ENCODE data around the gene MTURN. TPM values are rescaled to one million over a fixed set of nuclear protein-coding genes. Genes with fewer than 3 reads are reported as not detected.

Gene MTURN
- total and polyA plus RNA-seq, 7 experiments from 2014 or later = 2.7 to 38.7 (median 18.9) TPM

DNA sequence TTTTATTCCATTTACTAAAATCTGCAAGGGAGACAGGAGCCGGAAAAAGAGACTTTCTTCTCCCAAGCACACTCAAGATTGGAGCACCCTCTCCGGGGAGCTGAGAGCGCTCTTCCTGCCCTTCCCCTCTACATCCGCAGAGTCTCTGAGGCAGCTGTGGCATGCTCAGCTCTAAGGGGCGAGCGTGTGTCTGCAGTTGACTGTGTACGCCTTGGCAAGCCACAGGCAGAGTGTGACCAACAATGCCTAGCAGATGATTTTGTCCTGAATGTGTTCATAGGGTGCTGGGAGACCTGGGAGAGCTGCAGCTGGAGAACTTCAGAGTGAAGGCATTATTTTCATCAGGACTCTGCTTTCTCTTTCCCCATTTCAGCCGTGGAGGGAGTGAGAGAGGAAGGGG lies 20.7 kb downstream of the MTURN start:
- H3K36me3 Mint-ChIP-seq = peaks cover 0 to 4% (median 0%) of the 10 kb centered on the region in 5 donors
- H3K27me3 Mint-ChIP-seq = no peaks in the 10 kb centered on the region
- no peaks in the 10 kb centered on the region for H3K9me3 ChIP-seq (ENCODE audit: control insufficient read depth in 2 of 3, low read length in 3 of 3)
- no peaks in the 10 kb centered on the region for H3K27me3 ChIP-seq (ENCODE audit: control insufficient read depth in 2 of 2, insufficient read depth in 2 of 2, low read length in 2 of 2)
- peak overlapping the region in 1 of 9 donors; percentile 90 for H3K27ac Mint-ChIP-seq
- no peak overlapping the region for H3K27ac ChIP-seq (ENCODE audit: low read depth, low read length)
- no peaks in the 10 kb centered on the region for H3K9me3 Mint-ChIP-seq
- ChIA-PET CTCF (no interaction called here), POLR2A (interaction anchor here (1.5 kb wide), 1 partner anchor 20 kb away, joined by 4 read pairs; the partner anchor contains the start of gene MTURN)
- intact Hi-C loops (cut with micrococcal nuclease) = loop anchor here in 1 of 2 donors (5.0 kb wide), 1 partner anchor 582 kb away; no protein-coding TSS in a partner anchor
- no peaks in the 10 kb centered on the region for H3K36me3 ChIP-seq (ENCODE audit: control insufficient read depth in 2 of 3, insufficient read depth in 3 of 3, low read length in 3 of 3)
- ATAC-seq (no peak), DNase-seq (no peak)
- peak overlapping the region in 4 of 10 donors; percentile 25 to 61 (median 38) for H3K4me3 Mint-ChIP-seq
- no peak overlapping the region for H3K4me3 ChIP-seq (ENCODE audit: low read length)
- H3K4me1 Mint-ChIP-seq = peaks cover 18 to 44% (median 39%) of the 10 kb centered on the region in 7 donors
- H3K4me1 ChIP-seq (ENCODE audit: control insufficient read depth in 2 of 2, insufficient read depth in 2 of 2, low read length in 2 of 2) = peaks cover 0 to 25% of the 10 kb centered on the region in 2 donors

DNA sequence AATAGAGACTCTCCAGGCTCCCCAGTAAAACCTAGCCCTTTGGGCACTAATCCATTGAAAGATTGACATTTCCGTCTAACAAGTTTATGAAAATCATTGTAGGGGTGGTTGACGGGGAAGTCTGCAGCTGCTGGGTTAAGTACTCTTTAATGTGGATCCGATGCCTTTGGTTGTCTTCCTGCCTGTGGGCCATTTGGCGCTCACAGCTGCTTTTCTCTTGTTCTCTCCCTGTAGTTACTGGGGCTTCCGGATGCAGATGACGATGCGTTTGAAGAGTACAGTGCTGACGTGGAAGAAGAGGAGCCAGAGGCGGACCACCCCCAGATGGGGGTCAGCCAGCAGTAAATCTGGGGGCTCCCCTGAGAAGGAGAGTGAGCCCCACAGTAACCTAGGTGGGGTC lies 22.4 kb downstream of the MTURN start:
- Histone ChIP-seq H3K36me3 (ENCODE audit: control insufficient read depth in 2 of 3, insufficient read depth in 3 of 3, low read length in 3 of 3) (no peaks in the 10 kb centered on the region), H3K27me3 (ENCODE audit: control insufficient read depth in 2 of 2, insufficient read depth in 2 of 2, low read length in 2 of 2) (no peaks in the 10 kb centered on the region), H3K27ac (ENCODE audit: low read depth, low read length) (no peak overlapping the region), H3K4me3 (ENCODE audit: low read length) (no peak overlapping the region), H3K4me1 (ENCODE audit: control insufficient read depth in 2 of 2, insufficient read depth in 2 of 2, low read length in 2 of 2) (peaks cover 0 to 26% of the 10 kb centered on the region in 2 donors), H3K9me3 (ENCODE audit: control insufficient read depth in 2 of 3, low read length in 3 of 3) (no peaks in the 10 kb centered on the region)
- DNase-seq (peak in 7 of 9 donors; percentile 52 to 76 (median 71)), ATAC-seq (peak; percentile 82)
- intact Hi-C loops (cut with micrococcal nuclease) = loop anchor here in 1 of 2 donors (2.0 to 5.0 kb wide), 2 partner anchors 22 to 580 kb away; partner anchors contain the start of gene MTURN
- H3K27ac Mint-ChIP-seq = peak overlapping the region; percentile 1 to 73 (median 41)
- ChIA-PET POLR2A (interaction anchor here (1.0 to 1.4 kb wide), 3 partner anchors 12 to 23 kb away, joined by 3 to 4 read pairs (median 3); partner anchors contain the start of gene MTURN), CTCF (interaction anchor here (0.6 to 0.9 kb wide), 2 partner anchors 255 to 570 kb away, joined by 3 read pairs; no protein-coding TSS in a partner anchor)
- no peaks in the 10 kb centered on the region for H3K9me3 Mint-ChIP-seq
- H3K4me1 Mint-ChIP-seq = peaks cover 23 to 56% (median 42%) of the 10 kb centered on the region in 7 donors
- peak overlapping the region; percentile 10 to 82 (median 58) for H3K4me3 Mint-ChIP-seq
- H3K36me3 Mint-ChIP-seq = peaks cover 0 to 3% (median 0%) of the 10 kb centered on the region in 5 donors
- no peaks in the 10 kb centered on the region for H3K27me3 Mint-ChIP-seq

DNA sequence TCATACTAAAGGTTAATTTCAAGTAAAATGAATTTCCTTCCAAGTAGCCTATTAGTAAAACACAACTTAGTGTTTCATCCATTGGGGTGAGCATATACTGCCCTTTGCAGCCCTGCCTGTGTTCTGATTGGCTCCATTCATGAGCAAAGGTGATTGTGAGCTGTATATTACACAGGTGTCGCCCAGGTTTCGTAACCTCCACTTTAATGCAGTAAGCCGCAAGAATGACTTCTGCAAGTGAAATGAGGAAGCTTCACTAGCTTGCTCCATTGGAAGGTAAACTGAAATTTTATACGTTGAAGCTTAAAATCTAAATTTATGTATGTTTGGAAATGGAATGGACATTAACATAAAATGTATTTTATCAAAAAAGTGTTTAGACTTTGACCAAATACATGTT lies 24.4 kb downstream of the MTURN start:
- no peak overlapping the region for H3K27ac ChIP-seq (ENCODE audit: low read depth, low read length)
- no peaks in the 10 kb centered on the region for H3K27me3 Mint-ChIP-seq
- no peaks in the 10 kb centered on the region for H3K9me3 Mint-ChIP-seq
- H3K9me3 ChIP-seq (ENCODE audit: control insufficient read depth in 2 of 3, low read length in 3 of 3) = no peaks in the 10 kb centered on the region
- peaks cover 38 to 74% (median 60%) of the 10 kb centered on the region in 7 donors for H3K4me1 Mint-ChIP-seq
- CTCF ChIA-PET = interaction anchor here (1.1 kb wide), 1 partner anchor 10 kb away, joined by 3 read pairs; no protein-coding TSS in a partner anchor
- H3K27me3 ChIP-seq (ENCODE audit: control insufficient read depth in 2 of 2, insufficient read depth in 2 of 2, low read length in 2 of 2) = no peaks in the 10 kb centered on the region
- H3K4me3 Mint-ChIP-seq = peak overlapping the region in 4 of 10 donors; percentile 16 to 56 (median 36)
- H3K4me1 ChIP-seq (ENCODE audit: control insufficient read depth in 2 of 2, insufficient read depth in 2 of 2, low read length in 2 of 2) = peaks cover 7 to 42% of the 10 kb centered on the region in 2 donors
- ATAC-seq (no peak), DNase-seq (no peak)
- intact Hi-C loops (cut with micrococcal nuclease) = loop anchor here (2.0 to 5.0 kb wide), 2 partner anchors 24 to 578 kb away; partner anchors contain the start of gene MTURN (in 1 of the 2)
- peak overlapping the region in 3 of 9 donors; percentile 18 to 71 (median 39) for H3K27ac Mint-ChIP-seq
- POLR2A ChIA-PET = interaction anchor here (1.2 kb wide), 1 partner anchor 10 kb away, joined by 4 read pairs; no protein-coding TSS in a partner anchor
- H3K36me3 Mint-ChIP-seq = no peaks in the 10 kb centered on the region
- no peak overlapping the region for H3K4me3 ChIP-seq (ENCODE audit: low read length)
- no peaks in the 10 kb centered on the region for H3K36me3 ChIP-seq (ENCODE audit: control insufficient read depth in 2 of 3, insufficient read depth in 3 of 3, low read length in 3 of 3)

DNA sequence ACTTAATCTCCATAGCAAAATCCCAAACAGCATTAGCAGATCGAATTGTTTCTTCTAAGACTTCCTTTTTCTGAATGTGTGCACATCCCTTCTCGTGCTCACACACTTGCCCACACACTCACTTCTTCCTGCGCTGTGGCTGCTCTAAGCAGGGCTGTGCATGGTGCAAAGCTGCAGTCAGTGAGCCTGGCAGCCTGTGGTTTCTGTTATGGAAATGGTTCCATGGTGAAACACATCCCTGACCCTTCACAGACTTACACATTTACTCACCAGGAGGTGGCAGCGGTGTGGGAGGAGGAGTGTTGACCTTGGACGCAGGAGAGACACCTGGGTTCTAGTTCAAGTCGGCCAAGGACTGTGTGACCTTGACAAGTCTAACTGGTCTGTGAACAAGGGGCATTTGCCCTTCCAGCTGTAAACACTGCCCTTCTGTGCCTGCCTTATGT lies 24.9 kb downstream of the MTURN start:
- no peaks in the 10 kb centered on the region for H3K36me3 Mint-ChIP-seq
- peak overlapping the region in 7 of 10 donors; percentile 12 to 56 (median 38) for H3K4me3 Mint-ChIP-seq
- H3K4me3 ChIP-seq (ENCODE audit: low read length) = no peak overlapping the region
- no peaks in the 10 kb centered on the region for H3K36me3 ChIP-seq (ENCODE audit: control insufficient read depth in 2 of 3, insufficient read depth in 3 of 3, low read length in 3 of 3)
- no peaks in the 10 kb centered on the region for H3K27me3 Mint-ChIP-seq
- H3K4me1 ChIP-seq (ENCODE audit: control insufficient read depth in 2 of 2, insufficient read depth in 2 of 2, low read length in 2 of 2) = peaks cover 10 to 42% of the 10 kb centered on the region in 2 donors
- CTCF ChIA-PET = interaction anchor here (1.1 kb wide), 1 partner anchor 11 kb away, joined by 3 read pairs; no protein-coding TSS in a partner anchor
- POLR2A ChIA-PET = interaction anchor here (1.2 kb wide), 1 partner anchor 10 kb away, joined by 4 read pairs; no protein-coding TSS in a partner anchor
- no peaks in the 10 kb centered on the region for H3K9me3 ChIP-seq (ENCODE audit: control insufficient read depth in 2 of 3, low read length in 3 of 3)
- H3K9me3 Mint-ChIP-seq = no peaks in the 10 kb centered on the region
- H3K27ac ChIP-seq (ENCODE audit: low read depth, low read length) = no peak overlapping the region
- peak overlapping the region in 4 of 9 donors; percentile 3 to 84 (median 44) for H3K27ac Mint-ChIP-seq
- peaks cover 38 to 79% (median 61%) of the 10 kb centered on the region in 7 donors for H3K4me1 Mint-ChIP-seq
- intact Hi-C loops (cut with micrococcal nuclease) = loop anchor here (2.0 to 5.0 kb wide), 4 partner anchors 25 to 578 kb away; partner anchors contain the start of genes MTURN (in 1 of the 2), NOD1 (in 1 of the 2) and ZNRF2 (in 1 of the 2)
- DNase-seq = no peak
- H3K27me3 ChIP-seq (ENCODE audit: control insufficient read depth in 2 of 2, insufficient read depth in 2 of 2, low read length in 2 of 2) = no peaks in the 10 kb centered on the region
- ATAC-seq = peak; percentile 53

DNA sequence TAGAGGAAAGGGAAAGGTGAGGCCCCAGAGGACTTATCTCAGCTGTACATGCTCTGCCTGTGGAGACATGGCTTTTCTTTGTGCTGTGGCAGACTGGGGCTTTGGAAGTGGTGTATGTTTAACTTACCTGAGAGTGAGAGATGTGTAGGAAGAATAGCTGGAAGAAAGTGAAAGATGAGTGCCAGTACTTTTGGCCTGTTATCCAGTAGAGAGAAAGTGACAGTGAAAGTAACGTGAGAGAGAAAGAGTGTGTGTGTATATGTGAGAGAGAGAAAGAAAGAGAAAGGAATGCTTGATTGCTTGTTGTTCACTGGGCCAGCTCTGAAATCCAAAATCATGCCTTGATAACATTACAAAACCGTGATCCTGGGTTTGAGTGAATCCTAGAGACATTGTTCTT lies 25.5 kb downstream of the MTURN start:
- peaks cover 38 to 77% (median 61%) of the 10 kb centered on the region in 7 donors for H3K4me1 Mint-ChIP-seq
- no peak overlapping the region for H3K4me3 ChIP-seq (ENCODE audit: low read length)
- H3K27me3 ChIP-seq (ENCODE audit: control insufficient read depth in 2 of 2, insufficient read depth in 2 of 2, low read length in 2 of 2) = no peaks in the 10 kb centered on the region
- H3K9me3 Mint-ChIP-seq = no peaks in the 10 kb centered on the region
- peaks cover 10 to 42% of the 10 kb centered on the region in 2 donors for H3K4me1 ChIP-seq (ENCODE audit: control insufficient read depth in 2 of 2, insufficient read depth in 2 of 2, low read length in 2 of 2)
- ATAC-seq = no peak
- H3K36me3 Mint-ChIP-seq = no peaks in the 10 kb centered on the region
- ChIA-PET POLR2A (interaction anchor here (1.2 kb wide), 1 partner anchor 11 kb away, joined by 4 read pairs; no protein-coding TSS in a partner anchor), CTCF (no interaction called here)
- H3K27ac Mint-ChIP-seq = peak overlapping the region in 4 of 9 donors; percentile 0 to 15 (median 2)
- H3K27ac ChIP-seq (ENCODE audit: low read depth, low read length) = no peak overlapping the region
- no peak for DNase-seq
- H3K4me3 Mint-ChIP-seq = no peak overlapping the region
- no peaks in the 10 kb centered on the region for H3K36me3 ChIP-seq (ENCODE audit: control insufficient read depth in 2 of 3, insufficient read depth in 3 of 3, low read length in 3 of 3)
- intact Hi-C loops (cut with micrococcal nuclease) = loop anchor here in 1 of 2 donors (5.0 kb wide), 2 partner anchors 122 to 317 kb away; partner anchors contain the start of genes NOD1 and ZNRF2
- H3K9me3 ChIP-seq (ENCODE audit: control insufficient read depth in 2 of 3, low read length in 3 of 3) = no peaks in the 10 kb centered on the region
- no peaks in the 10 kb centered on the region for H3K27me3 Mint-ChIP-seq

DNA sequence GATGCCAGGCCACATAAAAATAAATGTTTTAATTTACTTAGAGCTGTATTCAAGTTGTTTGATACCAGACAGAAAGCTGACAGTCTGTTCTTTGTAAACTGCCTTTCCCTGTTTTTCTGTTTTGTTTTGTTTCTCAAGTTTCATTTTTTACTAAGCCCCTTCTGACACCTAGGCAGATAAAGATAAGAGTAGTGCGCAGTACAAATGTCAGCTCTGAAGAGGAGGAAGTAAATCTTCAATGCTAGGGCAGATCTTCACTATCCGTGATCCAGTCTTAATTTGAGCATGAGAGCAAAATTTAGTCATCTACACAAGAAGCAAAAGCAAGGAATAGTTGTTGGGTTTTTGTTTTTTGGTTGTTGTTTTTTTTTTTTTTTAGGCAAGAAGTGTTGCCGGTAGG lies 27.3 kb downstream of the MTURN start:
- H3K27me3 Mint-ChIP-seq = peaks cover 0 to 3% (median 0%) of the 10 kb centered on the region in 5 donors
- intact Hi-C loops (cut with micrococcal nuclease) = loop anchor here (2.0 to 5.0 kb wide), 3 partner anchors 120 to 315 kb away; partner anchors contain the start of genes ZNRF2 (in 2 of the 2) and NOD1 (in 1 of the 2)
- Histone ChIP-seq H3K9me3 (ENCODE audit: control insufficient read depth in 2 of 3, low read length in 3 of 3) (no peaks in the 10 kb centered on the region), H3K36me3 (ENCODE audit: control insufficient read depth in 2 of 3, insufficient read depth in 3 of 3, low read length in 3 of 3) (no peaks in the 10 kb centered on the region), H3K4me3 (ENCODE audit: low read length) (no peak overlapping the region), H3K27me3 (ENCODE audit: control insufficient read depth in 2 of 2, insufficient read depth in 2 of 2, low read length in 2 of 2) (no peaks in the 10 kb centered on the region), H3K4me1 (ENCODE audit: control insufficient read depth in 2 of 2, insufficient read depth in 2 of 2, low read length in 2 of 2) (peaks cover 10 to 29% of the 10 kb centered on the region in 2 donors), H3K27ac (ENCODE audit: low read depth, low read length) (no peak overlapping the region)
- H3K9me3 Mint-ChIP-seq = no peaks in the 10 kb centered on the region
- peak overlapping the region; percentile 33 to 90 (median 73) for H3K27ac Mint-ChIP-seq
- ATAC-seq = no peak
- DNase-seq = no peak
- peak overlapping the region in 9 of 10 donors; percentile 56 to 78 (median 64) for H3K4me3 Mint-ChIP-seq
- CTCF ChIA-PET = no interaction called here
- POLR2A ChIA-PET = interaction anchor here (1.3 kb wide), 1 partner anchor 27 kb away, joined by 7 read pairs; the partner anchor contains the start of gene MTURN
- peaks cover 0 to 4% (median 0%) of the 10 kb centered on the region in 5 donors for H3K36me3 Mint-ChIP-seq
- H3K4me1 Mint-ChIP-seq = peaks cover 34 to 64% (median 52%) of the 10 kb centered on the region in 7 donors

Measured in naive thymus-derived CD4-positive, alpha-beta T cell (primary cell).